Tibial nerve (tissue), 3 donors: ENCODE data around the gene TBL1X.

Source experiments
- POLR2A ChIP-seq, 2 donors: fragments of 450-650 bp; IDR thresholded peaks; one replicate each; pipeline ENCODE4 v1.6.1; 2017; ENCODE audit warnings: antibody characterized with exemption in 2 of 2, mild to moderate bottlenecking in 2 of 2, moderate library complexity in 2 of 2
- TF ChIP-seq, protein P1 (sequence below), 5 experiments: fragments of 200-600 bp in 3 of 5; fragments of 450-650 bp in 2 of 5; sonication (generic) in 3 of 5; IDR thresholded peaks; one replicate each; pipeline ENCODE4 v1.5.1; 2016 to 2019; ENCODE audit warnings: antibody characterized with exemption in 5 of 5, mild to moderate bottlenecking in 3 of 5, moderate library complexity in 2 of 5

- TF ChIP-seq, protein P1, sequence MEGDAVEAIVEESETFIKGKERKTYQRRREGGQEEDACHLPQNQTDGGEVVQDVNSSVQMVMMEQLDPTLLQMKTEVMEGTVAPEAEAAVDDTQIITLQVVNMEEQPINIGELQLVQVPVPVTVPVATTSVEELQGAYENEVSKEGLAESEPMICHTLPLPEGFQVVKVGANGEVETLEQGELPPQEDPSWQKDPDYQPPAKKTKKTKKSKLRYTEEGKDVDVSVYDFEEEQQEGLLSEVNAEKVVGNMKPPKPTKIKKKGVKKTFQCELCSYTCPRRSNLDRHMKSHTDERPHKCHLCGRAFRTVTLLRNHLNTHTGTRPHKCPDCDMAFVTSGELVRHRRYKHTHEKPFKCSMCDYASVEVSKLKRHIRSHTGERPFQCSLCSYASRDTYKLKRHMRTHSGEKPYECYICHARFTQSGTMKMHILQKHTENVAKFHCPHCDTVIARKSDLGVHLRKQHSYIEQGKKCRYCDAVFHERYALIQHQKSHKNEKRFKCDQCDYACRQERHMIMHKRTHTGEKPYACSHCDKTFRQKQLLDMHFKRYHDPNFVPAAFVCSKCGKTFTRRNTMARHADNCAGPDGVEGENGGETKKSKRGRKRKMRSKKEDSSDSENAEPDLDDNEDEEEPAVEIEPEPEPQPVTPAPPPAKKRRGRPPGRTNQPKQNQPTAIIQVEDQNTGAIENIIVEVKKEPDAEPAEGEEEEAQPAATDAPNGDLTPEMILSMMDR (IDR thresholded peaks at IDR 0.05), result no peak
- TF ChIP-seq POLR2A (IDR thresholded peaks at IDR 0.05), result no peak
Measured at GRCh38 chrX:9459186-9459748, 5.6 kb upstream of the TBL1X start.
